Esophagus squamous epithelium (tissue), 5 donors: Measurements from ENCODE around the gene ZFR2. TPM values are rescaled to one million over a fixed set of nuclear protein-coding genes. Genes with fewer than 3 reads are reported as not detected.

ENCODE experiments used
- DNase-seq: peaks from one replicate; lab custom pipeline; 2025; lab: John Stamatoyannopoulos, UW
- H3K27ac ChIP-seq, 4 donors: fragments of 200-600 bp; sonication (generic); one replicate each; pipeline ENCODE4 v1.5.1; 2016 to 2019; ENCODE audit warnings: mild to moderate bottlenecking in 1 of 4
- H3K27me3 ChIP-seq, 4 donors: fragments of 200-600 bp; sonication (generic); 1 replicate in 3 of 4; 2 replicates in 1 of 4; pipeline versions ENCODE4 v1.5.1 to v1.6.0; 2017 to 2021; ENCODE audit warnings: antibody characterized with exemption in 1 of 4
- H3K36me3 ChIP-seq, 3 donors: fragments of 200-600 bp; sonication (generic); one replicate each; pipeline ENCODE4 v1.5.1; 2016 to 2019
- H3K4me1 ChIP-seq, 3 donors: fragments of 200-600 bp; sonication (generic); one replicate each; pipeline ENCODE4 v1.5.1; 2017 to 2019
- H3K4me3 ChIP-seq, 4 donors: fragments of 200-600 bp; sonication (generic); 1 replicate in 3 of 4; 2 replicates in 1 of 4; pipeline ENCODE4 v1.5.1; 2016 to 2019; ENCODE audit warnings: mild to moderate bottlenecking in 2 of 4, moderate library complexity in 1 of 4
- H3K9me3 ChIP-seq, 3 donors: fragments of 200-600 bp; sonication (generic); one replicate each; pipeline ENCODE4 v1.5.1; 2016 to 2019
- POLR2A ChIP-seq, 4 donors: fragments of 450-650 bp; IDR thresholded peaks; one replicate each; pipeline ENCODE4 v1.6.1; 2017; ENCODE audit warnings: antibody characterized with exemption in 4 of 4, mild to moderate bottlenecking in 4 of 4, moderate library complexity in 3 of 4
- WGBS, 2 donors: methylation state at CpG; one replicate each; pipeline ENCODE4 v1.1.5; 2018; 5-methylcytosine and 5-hydroxymethylcytosine counted together
- intact Hi-C: fragments of 100-400 bp; cut with DNase I; formaldehyde crosslinking; loops from one replicate; pipeline ENCODE4 v1.15.0; 2022
- total RNA-seq, 4 donors: library from RNA; depleted of rRNA; stranded (reverse); fragments of >200 nt; gene quantifications; one replicate each; pipeline ENCODE4 v1.1.0, GENCODE V29; 2016
- TF ChIP-seq, protein P1 (sequence below), 6 experiments: fragments of 450-650 bp in 4 of 6; fragments of 200-600 bp in 2 of 6; sonication (generic) in 2 of 6; IDR thresholded peaks; one replicate each; pipeline ENCODE4 v1.5.1; 2016 to 2019; ENCODE audit warnings: antibody characterized with exemption in 6 of 6, mild to moderate bottlenecking in 4 of 6, moderate library complexity in 4 of 6
- donor health status: DM: yes; HTN: yes; CAD: no.

Gene ZFR2
- total RNA-seq, 4 donors from 2014 or later, result not detected

GRCh38 chr19:3907626-3908265 is 38.9 kb upstream of the ZFR2 start:
- 85 to 87% methylated on average over 18 to 26 of the region's 50 CpGs for WGBS, 2 donors
- Histone ChIP-seq H3K9me3 (peaks cover 0 to 17% (median 5%) of the 10 kb centered on the region in 3 donors), H3K36me3 (no peaks in the 10 kb centered on the region), H3K4me3 (no peak overlapping the region), H3K27ac (no peak overlapping the region), H3K4me1 (no peaks in the 10 kb centered on the region), H3K27me3 (peaks cover 0 to 8% (median 0%) of the 10 kb centered on the region in 4 donors)
- no peak for TF ChIP-seq POLR2A (IDR thresholded peaks at IDR 0.05)
- TF ChIP-seq, protein P1, sequence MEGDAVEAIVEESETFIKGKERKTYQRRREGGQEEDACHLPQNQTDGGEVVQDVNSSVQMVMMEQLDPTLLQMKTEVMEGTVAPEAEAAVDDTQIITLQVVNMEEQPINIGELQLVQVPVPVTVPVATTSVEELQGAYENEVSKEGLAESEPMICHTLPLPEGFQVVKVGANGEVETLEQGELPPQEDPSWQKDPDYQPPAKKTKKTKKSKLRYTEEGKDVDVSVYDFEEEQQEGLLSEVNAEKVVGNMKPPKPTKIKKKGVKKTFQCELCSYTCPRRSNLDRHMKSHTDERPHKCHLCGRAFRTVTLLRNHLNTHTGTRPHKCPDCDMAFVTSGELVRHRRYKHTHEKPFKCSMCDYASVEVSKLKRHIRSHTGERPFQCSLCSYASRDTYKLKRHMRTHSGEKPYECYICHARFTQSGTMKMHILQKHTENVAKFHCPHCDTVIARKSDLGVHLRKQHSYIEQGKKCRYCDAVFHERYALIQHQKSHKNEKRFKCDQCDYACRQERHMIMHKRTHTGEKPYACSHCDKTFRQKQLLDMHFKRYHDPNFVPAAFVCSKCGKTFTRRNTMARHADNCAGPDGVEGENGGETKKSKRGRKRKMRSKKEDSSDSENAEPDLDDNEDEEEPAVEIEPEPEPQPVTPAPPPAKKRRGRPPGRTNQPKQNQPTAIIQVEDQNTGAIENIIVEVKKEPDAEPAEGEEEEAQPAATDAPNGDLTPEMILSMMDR (IDR thresholded peaks at IDR 0.05), result no peak
- no peak for DNase-seq
- intact Hi-C loops, result no loop called here

DNA sequence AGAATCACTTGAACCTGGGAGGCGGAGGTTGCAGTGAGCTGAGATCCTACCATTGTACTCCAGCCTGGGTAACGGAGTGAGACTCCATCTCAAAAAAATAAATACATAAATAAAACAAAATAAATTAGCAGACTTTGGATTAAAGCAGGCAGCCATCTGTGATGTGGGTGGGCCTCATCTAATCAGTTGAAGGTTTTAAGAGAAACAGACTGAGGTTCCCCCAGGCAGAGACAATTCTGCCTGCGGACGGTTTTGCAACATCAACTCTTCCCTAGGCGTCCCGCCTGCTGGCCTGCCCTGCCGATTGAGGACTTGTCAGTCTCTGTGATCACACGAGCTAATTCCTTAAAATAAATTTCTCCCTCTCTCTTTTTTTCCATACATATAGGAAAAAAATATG is 35.4 kb upstream of the ZFR2 start:
- Histone ChIP-seq H3K4me3 (no peak overlapping the region), H3K4me1 (peaks cover 0 to 7% (median 0%) of the 10 kb centered on the region in 3 donors), H3K36me3 (no peaks in the 10 kb centered on the region), H3K9me3 (peaks cover 0 to under 1% (median 0%) of the 10 kb centered on the region in 3 donors), H3K27ac (no peak overlapping the region), H3K27me3 (peaks cover 0 to 17% (median 0%) of the 10 kb centered on the region in 4 donors)
- 86% methylated on average over 8 of the region's 8 CpGs for WGBS, 2 donors
- intact Hi-C loops, result no loop called here
- TF ChIP-seq, protein P1 (IDR thresholded peaks at IDR 0.05), result no peak
- no peak for DNase-seq

DNA sequence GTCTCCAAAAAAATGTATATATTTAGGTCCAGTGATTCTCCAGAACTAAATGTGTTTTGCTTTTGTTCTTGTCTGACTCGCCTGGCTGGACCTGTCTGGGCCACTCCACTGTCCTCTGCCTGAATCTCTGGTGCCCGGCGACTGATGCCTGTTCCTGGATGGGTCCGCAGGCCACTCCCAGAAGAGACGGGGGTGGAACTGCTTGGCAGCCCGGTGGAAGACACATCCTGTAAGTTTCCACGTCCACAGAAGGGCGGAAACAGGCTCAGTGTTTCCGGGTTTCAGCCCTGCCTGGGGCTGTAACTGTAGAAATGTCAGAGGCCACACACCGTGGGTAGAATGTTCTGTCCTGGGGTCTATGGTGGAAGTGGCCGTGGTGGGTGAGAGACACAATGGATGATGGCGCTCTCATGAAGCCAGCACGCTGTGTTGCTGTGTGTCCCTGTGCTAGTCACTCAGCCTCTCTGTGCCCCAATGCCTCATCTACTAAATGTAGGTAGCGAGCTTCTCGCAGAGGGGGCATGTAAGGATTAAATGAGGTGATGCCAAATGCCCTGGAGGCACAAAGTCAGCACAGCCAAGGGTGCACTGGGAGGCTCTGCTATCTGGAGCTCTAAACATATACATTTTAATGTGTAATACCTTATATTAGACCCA is 33.6 kb upstream of the ZFR2 start:
- Histone ChIP-seq H3K36me3 (no peaks in the 10 kb centered on the region), H3K9me3 (no peaks in the 10 kb centered on the region), H3K27ac (no peak overlapping the region), H3K4me1 (peaks cover 0 to 7% (median 0%) of the 10 kb centered on the region in 3 donors), H3K27me3 (peaks cover 0 to 17% (median 0%) of the 10 kb centered on the region in 4 donors), H3K4me3 (no peak overlapping the region)
- DNase-seq, result no peak
- 66 to 81% methylated on average over 5 to 11 of the region's 15 CpGs for WGBS, 2 donors
- TF ChIP-seq, protein P1 (IDR thresholded peaks at IDR 0.05), result no peak
- TF ChIP-seq POLR2A (IDR thresholded peaks at IDR 0.05), result no peak
- intact Hi-C loops, result no loop called here

DNA sequence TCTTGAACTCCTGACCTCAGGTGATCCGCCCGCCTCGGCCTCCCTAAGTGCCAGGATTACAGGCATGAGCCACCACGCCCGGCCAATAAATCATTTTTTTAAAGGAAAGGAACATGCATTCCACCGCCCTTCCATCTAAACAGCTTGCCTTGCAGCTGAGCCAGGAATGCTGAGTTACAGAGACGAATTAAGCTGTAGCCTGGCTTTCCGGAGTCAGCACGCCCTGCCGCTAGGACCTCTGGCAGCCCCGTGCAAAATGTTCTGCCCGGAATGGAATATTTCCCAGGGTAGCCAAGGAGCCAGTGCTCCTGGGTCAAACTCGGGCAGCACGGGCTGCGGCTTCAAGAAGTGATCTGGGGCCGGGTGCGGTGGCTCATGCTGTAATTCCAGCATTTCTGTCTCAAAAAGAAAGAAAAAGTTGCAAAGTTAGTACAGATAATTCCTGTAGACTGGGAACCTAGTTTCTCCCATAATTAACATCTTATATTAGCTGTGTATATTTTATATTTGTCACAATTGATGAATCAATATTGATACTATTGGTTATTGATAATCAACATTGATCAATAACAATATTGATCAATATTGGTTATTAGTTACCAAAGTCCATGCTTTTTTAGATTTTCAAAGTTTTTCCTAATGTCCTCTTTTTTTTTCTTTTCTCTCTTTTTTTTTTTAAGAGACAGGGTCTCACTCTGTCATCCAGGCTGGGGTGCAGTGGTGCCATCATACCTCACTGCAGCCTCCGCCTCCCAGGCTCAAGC is 30.9 kb upstream of the ZFR2 start:
- TF ChIP-seq POLR2A (IDR thresholded peaks at IDR 0.05), result no peak
- TF ChIP-seq, protein P1 (IDR thresholded peaks at IDR 0.05), result no peak
- Histone ChIP-seq H3K4me1 (peaks cover 0 to 7% (median 0%) of the 10 kb centered on the region in 3 donors), H3K4me3 (no peak overlapping the region), H3K9me3 (no peaks in the 10 kb centered on the region), H3K36me3 (no peaks in the 10 kb centered on the region), H3K27me3 (peaks cover 0 to 17% (median 0%) of the 10 kb centered on the region in 4 donors), H3K27ac (no peak overlapping the region)
- intact Hi-C loops, result no loop called here
- DNase-seq, result no peak
- 45 to 47% methylated on average over 12 to 13 of the region's 18 CpGs for WGBS, 2 donors
